Effector memory CD8-positive, alpha-beta T cell (primary cell): ENCODE data around the gene MAFB.

Experiments used
- ATAC-seq: fragments of 150-1000 bp; cut with Tn5 transposase; replicated peaks from 2 replicates; pipeline ENCODE4 v1.10.0; 2021; ENCODE audit warnings: mild to moderate bottlenecking, moderate library complexity
- DNase-seq, 3 experiments: peaks; one replicate each; pipeline ENCODE4 v3.0.0; 2021
- H3K27ac Mint-ChIP-seq, 2 donors: one replicate each; pipeline ENCODE4 v1.8.0; 2022; ENCODE audit warnings: mild to moderate bottlenecking in 2 of 2, mixed read lengths in 2 of 2, moderate library complexity in 2 of 2
- H3K27me3 Mint-ChIP-seq, 2 donors: one replicate each; pipeline ENCODE4 v1.8.0; 2022; ENCODE audit warnings: mixed read lengths in 2 of 2
- H3K36me3 Mint-ChIP-seq: one replicate; pipeline ENCODE4 v1.8.0; 2022; ENCODE audit warnings: mild to moderate bottlenecking, moderate library complexity, mixed read lengths; ENCODE audit not compliant: insufficient read depth
- H3K4me1 Mint-ChIP-seq, 2 donors: one replicate each; pipeline ENCODE4 v1.8.0; 2022; ENCODE audit warnings: low read depth in 2 of 2, mixed read lengths in 2 of 2
- H3K4me3 Mint-ChIP-seq, 2 donors: one replicate each; pipeline ENCODE4 v1.8.0; 2022; ENCODE audit warnings: mild to moderate bottlenecking in 2 of 2, mixed read lengths in 2 of 2, moderate library complexity in 2 of 2
- H3K9me3 Mint-ChIP-seq, 2 donors: one replicate each; pipeline ENCODE4 v1.8.0; 2022; ENCODE audit warnings: mixed read lengths in 2 of 2

The MAFB gene

GRCh38 chr20:40652441-40652987 lies 36.5 kb downstream of the MAFB start:
- Mint-ChIP-seq H3K4me1 (no peaks in the 10 kb centered on the region), H3K36me3 (peaks cover 5% of the 10 kb centered on the region), H3K27ac (no peak overlapping the region), H3K27me3 (peaks cover 27 to 62% of the 10 kb centered on the region in 2 donors), H3K4me3 (no peak overlapping the region), H3K9me3 (no peaks in the 10 kb centered on the region)
- ATAC-seq = no peak
- DNase-seq = no peak

DNA sequence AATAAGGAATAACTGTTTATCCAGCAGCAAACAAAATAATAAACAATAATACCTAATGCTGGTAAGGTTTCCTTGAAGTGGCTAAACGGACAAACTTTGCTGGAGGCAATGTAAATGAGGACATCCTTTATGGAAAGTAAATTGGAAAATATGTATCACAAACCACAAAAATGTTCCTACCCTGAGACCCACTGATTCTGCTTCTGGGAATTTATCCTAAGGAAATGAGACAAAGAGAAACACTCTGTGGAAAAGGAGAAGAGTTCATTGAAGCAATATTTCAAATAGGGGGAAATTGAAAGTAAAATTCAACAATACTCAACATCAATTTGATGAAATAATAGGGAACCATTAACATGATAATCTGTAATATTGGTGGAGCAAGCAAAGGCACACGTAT lies 37.9 kb downstream of the MAFB start:
- Mint-ChIP-seq H3K27ac (no peak overlapping the region), H3K4me3 (no peak overlapping the region), H3K27me3 (peaks cover 31 to 70% of the 10 kb centered on the region in 2 donors), H3K4me1 (no peaks in the 10 kb centered on the region), H3K36me3 (peaks cover 5% of the 10 kb centered on the region), H3K9me3 (no peaks in the 10 kb centered on the region)
- DNase-seq = no peak
- no peak for ATAC-seq

- no peak overlapping the region for H3K4me3 Mint-ChIP-seq
- H3K36me3 Mint-ChIP-seq = peaks cover 5% of the 10 kb centered on the region
- ATAC-seq (no peak), DNase-seq (no peak)
- H3K27me3 Mint-ChIP-seq = peaks cover 34 to 72% of the 10 kb centered on the region in 2 donors
- H3K27ac Mint-ChIP-seq = no peak overlapping the region
- no peaks in the 10 kb centered on the region for H3K9me3 Mint-ChIP-seq
- no peaks in the 10 kb centered on the region for H3K4me1 Mint-ChIP-seq
Measured at GRCh38 chr20:40650707-40651106, 38.3 kb downstream of the MAFB start.

DNA sequence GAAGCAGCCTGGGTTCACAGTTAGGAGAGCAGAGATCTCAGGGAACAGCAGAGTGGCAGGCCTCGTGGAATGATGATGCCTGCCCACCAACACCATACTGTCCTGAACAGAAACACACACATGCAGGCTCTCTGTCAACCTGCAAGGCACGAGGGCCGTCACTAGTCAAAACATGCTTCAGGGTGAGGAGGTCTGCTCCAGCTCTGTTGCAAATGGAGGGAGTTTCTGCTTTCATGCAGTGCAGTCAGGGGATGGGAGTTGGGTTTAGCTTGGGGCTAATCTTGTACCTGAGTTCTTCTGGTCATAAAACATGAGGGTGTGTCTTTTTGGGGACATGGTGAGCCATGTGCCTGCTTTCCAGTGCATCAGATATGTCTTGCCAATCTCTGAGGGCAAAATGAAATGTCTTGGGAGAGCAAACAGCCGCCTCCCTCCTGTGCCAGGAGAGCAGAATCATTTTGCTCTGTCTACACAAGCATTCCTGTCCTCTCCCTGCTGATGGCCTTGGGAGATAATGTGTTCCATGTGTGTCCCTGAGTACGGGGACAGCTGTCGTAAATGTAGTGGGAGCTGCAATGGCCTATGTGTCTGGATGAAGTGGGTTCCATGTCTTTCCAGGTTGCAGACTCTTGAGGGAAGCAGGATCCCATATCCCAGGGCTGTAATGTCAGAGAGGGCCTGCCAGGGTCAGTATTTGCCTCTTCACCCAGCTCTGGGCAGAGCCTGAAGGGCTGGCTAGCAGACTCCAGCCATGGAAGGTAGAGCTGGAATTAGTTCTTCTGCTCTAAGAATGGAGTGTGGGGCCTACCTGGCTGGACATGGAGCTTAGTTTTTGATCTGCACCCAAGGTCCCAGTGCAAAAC lies 40.6 kb downstream of the MAFB start:
- DNase-seq = no peak
- H3K27me3 Mint-ChIP-seq = peaks cover 17 to 60% of the 10 kb centered on the region in 2 donors
- H3K27ac Mint-ChIP-seq = no peak overlapping the region
- H3K9me3 Mint-ChIP-seq = no peaks in the 10 kb centered on the region
- H3K4me3 Mint-ChIP-seq = no peak overlapping the region
- no peak for ATAC-seq
- H3K36me3 Mint-ChIP-seq = no peaks in the 10 kb centered on the region
- H3K4me1 Mint-ChIP-seq = no peaks in the 10 kb centered on the region

GRCh38 chr20:40646813-40647212 lies 42.2 kb downstream of the MAFB start:
- H3K27ac Mint-ChIP-seq = no peak overlapping the region
- ATAC-seq = no peak

DNA sequence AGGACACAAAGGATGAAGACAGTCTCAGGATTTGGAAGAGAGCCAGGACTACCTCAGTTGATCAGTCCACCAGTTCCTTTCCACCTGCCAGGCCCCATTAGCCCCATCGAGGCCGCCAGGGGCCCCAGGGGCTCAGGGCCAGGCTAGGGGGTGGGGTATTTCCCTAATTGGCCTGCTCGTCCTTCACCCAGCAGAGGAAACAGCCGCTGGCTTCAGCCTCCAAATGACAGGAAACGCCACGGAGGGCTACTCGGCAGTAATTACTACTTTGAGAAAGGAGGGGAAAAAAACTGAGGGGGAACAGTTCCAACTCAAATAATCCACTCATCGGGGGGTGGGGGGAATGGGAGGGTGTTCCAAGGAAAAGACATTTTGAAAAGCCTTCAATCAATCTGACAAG lies 42.7 kb downstream of the MAFB start:
- DNase-seq (no peak), ATAC-seq (no peak)
- H3K9me3 Mint-ChIP-seq = no peaks in the 10 kb centered on the region
- no peaks in the 10 kb centered on the region for H3K4me1 Mint-ChIP-seq
- no peak overlapping the region for H3K4me3 Mint-ChIP-seq
- peaks cover 12 to 53% of the 10 kb centered on the region in 2 donors for H3K27me3 Mint-ChIP-seq
- no peaks in the 10 kb centered on the region for H3K36me3 Mint-ChIP-seq
- H3K27ac Mint-ChIP-seq = no peak overlapping the region

More at GRCh38 chr20:40646813-40647212, 42.2 kb downstream of the MAFB start:
- Mint-ChIP-seq H3K4me1 (no peaks in the 10 kb centered on the region), H3K27me3 (peaks cover 12 to 53% of the 10 kb centered on the region in 2 donors), H3K9me3 (no peaks in the 10 kb centered on the region), H3K36me3 (no peaks in the 10 kb centered on the region), H3K4me3 (no peak overlapping the region)
- no peak for DNase-seq

DNA sequence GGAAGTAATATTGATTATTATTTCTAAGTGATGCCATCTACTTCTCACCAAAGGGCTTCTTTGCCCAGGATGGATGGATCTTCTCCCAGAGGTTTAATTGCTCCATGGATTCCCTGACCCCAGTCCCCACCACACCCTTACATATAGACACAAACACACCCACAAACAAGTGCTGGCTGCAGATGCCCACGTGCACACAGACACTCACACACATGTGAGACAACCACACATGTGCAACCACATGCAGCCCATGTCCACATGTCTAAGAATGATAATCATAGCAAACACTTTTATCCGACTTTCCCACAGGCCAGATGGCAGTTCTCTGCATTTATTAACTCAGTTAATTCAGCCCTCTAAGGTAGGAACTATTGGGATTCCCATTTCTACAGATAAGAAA lies 44.2 kb downstream of the MAFB start:
- Mint-ChIP-seq H3K27ac (no peak overlapping the region), H3K36me3 (no peaks in the 10 kb centered on the region)

GRCh38 chr20:40643891-40644290 lies 45.1 kb downstream of the MAFB start:
- Mint-ChIP-seq H3K27ac (no peak overlapping the region), H3K36me3 (no peaks in the 10 kb centered on the region), H3K4me1 (no peaks in the 10 kb centered on the region), H3K4me3 (no peak overlapping the region), H3K27me3 (peaks cover 20 to 52% of the 10 kb centered on the region in 2 donors), H3K9me3 (no peaks in the 10 kb centered on the region)
- ATAC-seq (no peak), DNase-seq (no peak)

More for the DNA sequence above, 44.2 kb downstream of the MAFB start:
- ATAC-seq (no peak), DNase-seq (no peak)
- no peaks in the 10 kb centered on the region for H3K4me1 Mint-ChIP-seq
- peaks cover 12 to 48% of the 10 kb centered on the region in 2 donors for H3K27me3 Mint-ChIP-seq
- H3K4me3 Mint-ChIP-seq = no peak overlapping the region
- H3K9me3 Mint-ChIP-seq = no peaks in the 10 kb centered on the region

DNA sequence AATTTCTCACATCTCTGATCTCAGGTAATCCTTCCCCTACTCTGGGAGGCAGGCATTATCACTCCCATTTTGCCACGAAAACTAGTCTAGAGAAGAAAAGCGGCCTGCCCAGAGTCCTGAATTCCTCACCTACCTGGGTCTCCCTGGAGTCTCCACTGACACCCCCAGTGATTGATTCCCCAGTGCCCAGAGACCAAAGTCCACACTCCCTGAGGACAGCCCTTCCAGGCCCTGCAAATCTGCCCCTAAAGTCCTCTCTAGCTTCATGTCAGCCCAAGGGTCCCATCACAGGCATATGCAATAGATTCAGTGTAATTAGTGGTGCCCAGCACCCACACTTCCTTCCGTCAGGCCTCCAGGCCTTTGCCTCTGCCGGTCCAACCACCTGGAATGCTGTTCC lies 47.2 kb downstream of the MAFB start:
- Mint-ChIP-seq H3K4me1 (no peaks in the 10 kb centered on the region), H3K27me3 (peaks cover 15 to 39% of the 10 kb centered on the region in 2 donors), H3K27ac (no peak overlapping the region), H3K36me3 (no peaks in the 10 kb centered on the region), H3K9me3 (no peaks in the 10 kb centered on the region), H3K4me3 (no peak overlapping the region)
- ATAC-seq (no peak), DNase-seq (no peak)

DNA sequence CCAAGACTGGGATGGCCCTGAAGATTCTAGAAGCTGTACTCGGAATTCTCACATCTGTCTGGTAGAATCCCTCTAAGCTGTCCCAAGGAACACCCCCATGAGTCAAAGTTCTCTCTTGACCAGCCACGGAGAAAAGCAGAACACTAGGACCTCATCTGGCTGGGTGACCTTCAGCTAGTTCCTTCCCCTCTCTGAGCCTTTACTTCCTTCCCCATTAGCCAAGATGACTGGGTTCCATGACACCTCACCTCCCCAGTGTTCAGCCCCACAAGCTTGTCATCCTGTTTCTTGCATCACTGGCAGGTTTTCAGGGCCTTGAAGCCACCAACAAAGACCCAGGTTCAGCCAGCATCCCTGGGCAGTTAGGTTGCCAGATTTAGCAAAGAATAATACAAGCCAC lies 47.8 kb downstream of the MAFB start:
- DNase-seq (no peak), ATAC-seq (no peak)
- no peaks in the 10 kb centered on the region for H3K9me3 Mint-ChIP-seq
- H3K4me3 Mint-ChIP-seq = no peak overlapping the region
- peaks cover 14 to 33% of the 10 kb centered on the region in 2 donors for H3K27me3 Mint-ChIP-seq
- H3K4me1 Mint-ChIP-seq = no peaks in the 10 kb centered on the region
- no peak overlapping the region for H3K27ac Mint-ChIP-seq
- no peaks in the 10 kb centered on the region for H3K36me3 Mint-ChIP-seq

DNA sequence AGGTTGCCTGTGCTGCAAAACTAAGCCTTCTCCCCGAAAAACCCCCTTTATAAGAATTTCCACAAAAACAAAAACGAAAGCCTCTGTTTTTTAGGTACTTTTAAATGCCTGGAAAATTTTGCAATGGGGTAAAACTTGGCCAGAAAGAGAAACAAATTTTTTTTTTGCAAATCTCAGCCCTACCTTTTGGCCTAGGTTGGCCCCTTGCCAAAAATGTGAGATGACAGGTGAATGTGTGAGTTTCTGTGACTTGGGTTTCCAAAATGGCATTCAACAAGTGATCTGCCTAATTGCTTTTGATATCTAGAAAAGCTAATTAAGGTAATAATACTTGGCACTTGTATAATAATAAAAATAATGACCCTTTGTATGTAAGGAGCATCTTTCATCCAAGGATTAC lies 48.4 kb downstream of the MAFB start:
- Mint-ChIP-seq H3K36me3 (no peaks in the 10 kb centered on the region), H3K4me3 (no peak overlapping the region), H3K4me1 (no peaks in the 10 kb centered on the region), H3K27me3 (peaks cover 10 to 27% of the 10 kb centered on the region in 2 donors), H3K27ac (no peak overlapping the region), H3K9me3 (no peaks in the 10 kb centered on the region)
- ATAC-seq (no peak), DNase-seq (no peak)

GRCh38 chr20:40639676-40640355 lies 49.2 kb downstream of the MAFB start:
- Mint-ChIP-seq H3K27me3 (peaks cover 10 to 19% of the 10 kb centered on the region in 2 donors), H3K4me3 (no peak overlapping the region), H3K9me3 (no peaks in the 10 kb centered on the region), H3K36me3 (no peaks in the 10 kb centered on the region), H3K4me1 (no peaks in the 10 kb centered on the region), H3K27ac (no peak overlapping the region)
- DNase-seq = no peak
- ATAC-seq = no peak

- Mint-ChIP-seq H3K36me3 (no peaks in the 10 kb centered on the region), H3K9me3 (no peaks in the 10 kb centered on the region), H3K4me3 (no peak overlapping the region), H3K4me1 (no peaks in the 10 kb centered on the region), H3K27ac (no peak overlapping the region), H3K27me3 (peaks cover 10 to 17% of the 10 kb centered on the region in 2 donors)
- ATAC-seq (no peak), DNase-seq (no peak)
Measured at GRCh38 chr20:40639132-40639531, 49.9 kb downstream of the MAFB start.

DNA sequence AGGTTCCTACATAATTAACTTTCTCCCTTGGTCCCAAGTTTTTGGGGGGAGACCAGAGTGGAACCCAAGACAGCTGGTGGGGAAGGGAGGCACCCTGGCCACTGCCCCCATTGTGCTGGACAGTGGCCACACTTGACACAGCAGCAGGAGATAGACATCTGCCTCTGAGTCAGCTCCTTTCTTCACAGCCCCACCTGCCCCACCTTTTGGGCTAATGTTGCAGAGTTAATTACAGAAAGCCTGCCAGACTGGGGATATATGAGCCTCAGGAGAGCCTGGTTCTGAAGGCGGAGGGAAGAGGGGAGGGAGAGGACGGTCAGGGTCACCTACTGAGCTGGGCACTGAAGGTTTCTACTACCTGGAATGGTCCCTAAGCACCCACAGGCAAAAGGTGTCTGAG lies 50.6 kb downstream of the MAFB start:
- Mint-ChIP-seq H3K27ac (no peak overlapping the region), H3K4me3 (no peak overlapping the region), H3K27me3 (peaks cover 13 to 22% of the 10 kb centered on the region in 2 donors), H3K4me1 (no peaks in the 10 kb centered on the region), H3K9me3 (no peaks in the 10 kb centered on the region), H3K36me3 (no peaks in the 10 kb centered on the region)
- ATAC-seq (no peak), DNase-seq (no peak)
